ENCODE results near the gene ITPR3. TPM values are rescaled to one million over a fixed set of nuclear protein-coding genes. Genes with fewer than 3 reads are reported as not detected.

The ITPR3 gene
- polyA plus RNA-seq, 12 donors, result 5.0 to 30.4 (median 7.5) TPM; not detected in 1

DNA sequence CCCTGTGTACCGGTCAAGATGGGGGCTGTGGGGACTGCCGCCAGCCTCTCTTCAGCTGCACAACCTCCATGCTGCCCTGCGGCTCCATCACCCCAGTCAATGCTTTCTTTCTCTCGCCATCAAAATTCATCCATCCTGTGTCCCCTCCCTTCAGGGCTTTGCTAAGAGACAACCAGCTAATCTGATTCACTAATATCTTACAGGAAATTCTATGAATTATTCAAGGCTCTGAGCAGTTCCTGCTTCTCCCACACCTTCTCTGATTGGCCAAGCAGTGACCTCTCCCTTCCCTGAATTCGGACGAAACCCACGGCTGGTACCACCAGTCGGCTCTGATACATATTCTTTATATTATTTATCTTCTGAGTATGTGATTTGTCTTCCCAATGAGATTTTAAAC, 13.8 kb downstream of the ITPR3 start:
- DNase-seq, result no peak

DNA sequence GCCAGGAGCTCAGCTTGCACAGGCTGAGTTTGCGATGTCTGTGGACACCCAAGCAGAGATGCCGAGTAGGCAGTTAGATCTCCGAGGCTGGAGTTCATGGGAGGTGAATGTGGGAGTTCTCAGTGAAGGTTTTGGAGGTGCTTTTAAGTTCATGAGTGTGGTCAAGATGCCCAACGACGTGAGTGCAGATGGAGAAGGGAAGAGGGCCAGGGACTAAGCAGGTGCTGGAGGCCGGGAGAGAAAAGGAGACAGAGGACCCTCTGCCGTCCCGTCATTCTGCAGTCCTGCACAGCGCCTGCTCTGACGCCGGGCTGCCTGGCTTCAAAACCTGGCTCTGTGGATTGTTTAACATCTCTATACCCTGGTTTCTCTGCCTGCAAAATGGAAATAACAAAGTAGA, 15.5 kb downstream of the ITPR3 start:
- DNase-seq, result no peak

DNA sequence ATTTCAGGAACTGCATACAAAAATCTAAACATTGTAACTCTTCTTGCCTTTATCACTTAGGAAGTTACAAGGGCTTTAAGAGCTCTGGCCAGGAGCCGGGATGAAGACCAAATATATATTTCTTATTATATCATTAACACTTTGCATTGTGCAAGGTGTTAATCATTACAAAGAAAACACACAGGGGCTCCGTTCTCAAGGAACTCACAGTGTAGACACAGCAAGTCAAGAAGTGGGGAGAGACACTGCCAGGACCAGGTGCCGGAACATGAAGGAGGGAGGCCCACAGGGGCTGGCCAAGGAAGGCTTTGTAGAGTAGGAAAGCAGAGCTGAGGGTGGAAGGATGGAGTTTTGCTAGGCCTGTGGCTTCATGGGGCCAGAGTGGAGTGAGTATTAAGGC, 17.4 kb downstream of the ITPR3 start:
- no peak for DNase-seq

DNA sequence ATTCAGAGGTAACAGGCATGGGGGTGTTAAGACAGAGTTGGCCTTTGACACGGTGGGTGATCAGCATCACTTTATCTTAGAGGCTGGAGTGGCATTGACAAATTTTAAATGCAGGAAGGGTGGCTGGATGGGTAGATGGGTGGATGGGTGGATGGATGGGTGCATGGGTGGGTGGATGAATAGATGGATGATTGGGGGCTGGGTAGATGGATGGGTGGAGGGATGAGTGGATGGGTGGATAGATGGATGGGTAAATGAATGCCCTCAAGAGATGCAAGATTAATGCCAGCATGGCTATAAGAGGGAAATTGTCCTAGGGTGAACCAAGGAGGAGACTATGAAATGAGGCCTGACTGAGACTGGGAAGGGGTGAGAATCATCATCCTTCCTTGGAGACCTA, 18.4 kb downstream of the ITPR3 start:
- DNase-seq, result no peak

DNA sequence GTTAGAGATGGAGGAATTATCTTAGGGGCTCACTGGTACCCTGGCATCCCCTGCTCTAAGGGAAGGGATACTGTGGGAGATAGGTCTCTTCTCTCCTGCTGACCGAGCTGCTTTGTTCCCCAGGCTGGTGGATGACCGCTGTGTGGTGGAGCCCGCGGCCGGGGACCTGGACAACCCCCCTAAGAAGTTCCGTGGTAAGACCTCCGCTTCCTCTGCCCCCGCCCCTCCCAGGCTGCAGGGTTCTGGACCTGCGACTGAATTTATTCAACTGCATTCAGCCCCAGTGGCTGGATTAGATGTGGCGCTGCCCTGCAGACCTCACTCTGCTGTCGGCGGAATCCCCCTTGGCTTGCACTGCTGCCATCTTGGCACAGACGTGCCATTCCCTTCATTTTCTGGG, 19.2 kb downstream of the ITPR3 start:
- DNase-seq, result no peak

DNA sequence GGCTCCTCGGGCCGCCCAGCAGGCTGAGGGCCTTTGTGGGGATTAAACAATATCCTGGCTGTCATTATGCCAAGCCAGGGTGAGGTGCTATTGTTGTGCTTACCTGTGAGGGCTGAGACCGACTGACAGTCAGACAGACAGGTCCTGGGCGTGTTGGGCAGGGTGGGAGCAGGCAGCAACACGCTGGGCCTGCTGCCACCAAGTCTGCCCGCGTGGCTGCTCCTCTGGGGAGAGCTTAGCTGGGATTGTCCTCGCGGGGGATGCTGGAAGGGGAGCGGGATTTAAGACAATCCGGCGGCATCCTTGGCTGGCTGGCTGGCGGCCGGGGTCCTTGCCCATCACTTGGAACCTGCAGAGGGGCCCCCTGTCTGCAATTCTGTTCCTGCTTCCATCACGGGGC, 20.0 kb downstream of the ITPR3 start:
- no peak for DNase-seq

DNA sequence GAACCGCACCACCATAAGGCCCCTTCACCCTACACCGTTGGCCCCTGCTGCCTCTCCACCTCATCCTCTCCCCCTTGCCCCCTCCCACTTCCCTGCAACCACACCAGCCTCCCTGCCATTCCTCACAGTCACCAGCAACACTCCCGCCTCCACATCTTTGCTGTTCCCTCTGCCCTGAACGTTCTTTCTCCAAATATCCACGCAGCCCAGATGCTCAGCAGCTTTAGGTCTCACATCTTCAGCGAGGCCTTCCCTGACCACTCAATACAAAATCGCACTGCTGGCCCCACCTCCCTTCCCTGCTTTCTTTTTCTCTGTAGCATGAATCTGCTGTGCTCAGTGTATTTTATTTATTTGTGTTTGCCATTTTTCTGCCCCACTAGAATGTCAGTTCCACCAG, 20.5 kb downstream of the ITPR3 start:
- no peak for DNase-seq

DNA sequence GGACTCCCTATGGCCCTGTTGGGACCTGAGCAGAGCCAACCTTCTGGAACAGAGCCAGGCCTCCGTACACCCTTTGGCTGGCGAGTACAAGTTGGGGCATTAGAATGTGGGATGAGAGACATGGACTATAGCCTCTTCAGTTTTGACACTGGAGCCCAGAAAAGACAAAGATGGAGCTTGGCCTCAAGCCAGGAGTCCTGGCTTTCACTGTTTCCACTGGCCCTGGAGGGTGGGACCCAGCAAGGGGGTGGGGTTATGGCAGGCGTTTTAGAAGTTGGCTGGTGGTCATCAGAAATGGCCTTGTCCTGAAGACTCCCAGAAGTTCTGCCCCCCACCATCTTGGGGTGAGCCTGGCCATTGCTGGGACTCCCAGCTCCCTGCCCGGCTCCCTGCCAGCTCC, 21.8 kb downstream of the ITPR3 start:
- DNase-seq, result peak; percentile 10

DNA sequence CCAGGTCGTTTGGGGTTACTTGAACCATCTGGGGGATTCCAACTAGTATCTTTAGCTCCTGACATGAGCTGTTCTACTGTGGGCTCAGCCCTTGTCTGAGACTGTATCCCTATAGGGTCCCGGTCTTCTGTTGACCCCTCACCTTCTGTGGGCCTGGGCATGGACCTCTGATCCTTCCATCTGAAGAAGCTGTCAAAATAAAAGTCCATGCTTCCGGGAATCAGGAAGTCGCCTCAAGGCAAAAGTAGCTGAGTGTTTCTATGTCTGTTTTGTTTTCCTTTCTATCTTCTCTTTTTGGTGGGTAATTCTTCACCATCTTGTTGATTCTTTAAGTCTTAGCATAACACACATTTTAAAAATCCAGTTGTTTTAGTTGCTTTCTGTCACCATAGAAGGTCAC, 30.3 kb downstream of the ITPR3 start:
- no peak for DNase-seq

DNA sequence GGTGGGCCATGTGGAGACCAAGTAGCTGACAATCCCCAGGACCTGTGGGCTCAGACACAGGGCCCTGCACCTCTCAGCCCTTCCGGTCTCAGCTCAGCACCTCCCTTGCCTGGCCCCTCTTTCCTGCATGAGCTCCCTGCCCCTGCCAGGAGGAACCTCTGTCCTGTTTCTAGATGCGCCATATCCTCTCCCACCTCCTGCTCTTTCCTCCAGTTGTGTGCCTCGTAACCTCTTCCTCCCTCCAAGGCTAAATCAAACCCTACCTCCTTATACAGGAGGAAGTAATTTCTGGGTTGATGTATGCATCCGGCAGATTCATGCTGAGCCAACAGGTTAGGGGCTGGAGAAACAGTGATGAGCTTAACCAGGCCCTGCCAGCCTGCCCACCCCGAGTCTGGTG, 30.9 kb downstream of the ITPR3 start:
- no peak for DNase-seq

DNA sequence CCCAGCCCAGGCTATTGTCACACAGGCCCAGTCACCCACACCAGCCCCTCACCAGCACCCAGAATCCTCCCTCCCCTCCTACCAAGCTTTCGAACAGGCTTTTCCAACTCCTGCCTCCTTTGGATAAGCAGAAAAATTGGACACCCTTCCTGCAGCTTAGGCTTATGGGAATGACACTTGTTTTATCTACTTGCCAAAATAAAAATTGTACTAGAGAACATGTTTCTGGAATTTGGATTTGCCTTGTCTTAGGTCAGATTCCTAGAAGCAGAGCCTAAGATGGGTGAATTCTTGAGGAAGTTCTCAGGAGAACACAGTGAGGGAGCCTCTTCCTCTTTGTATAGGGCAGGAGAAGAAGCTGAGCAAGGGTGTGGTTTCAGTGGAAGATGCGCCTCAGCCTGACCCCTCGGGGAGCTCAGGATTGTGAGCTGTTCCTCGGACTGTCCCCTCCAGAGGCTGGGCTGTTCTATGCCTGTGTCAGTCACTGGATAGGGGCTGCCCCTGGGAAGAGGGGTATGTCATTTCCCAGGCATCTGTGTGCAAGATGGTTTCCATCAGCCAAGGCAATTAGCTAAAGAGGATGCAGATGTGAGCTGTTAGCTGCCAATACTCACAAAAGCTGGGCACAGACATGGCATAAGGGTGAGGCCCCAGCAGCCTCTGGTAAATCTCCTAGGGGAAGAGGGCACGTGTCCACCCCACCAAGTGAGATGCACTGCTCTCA, 33.9 kb downstream of the ITPR3 start:
- peak; percentile 19 for DNase-seq

DNA sequence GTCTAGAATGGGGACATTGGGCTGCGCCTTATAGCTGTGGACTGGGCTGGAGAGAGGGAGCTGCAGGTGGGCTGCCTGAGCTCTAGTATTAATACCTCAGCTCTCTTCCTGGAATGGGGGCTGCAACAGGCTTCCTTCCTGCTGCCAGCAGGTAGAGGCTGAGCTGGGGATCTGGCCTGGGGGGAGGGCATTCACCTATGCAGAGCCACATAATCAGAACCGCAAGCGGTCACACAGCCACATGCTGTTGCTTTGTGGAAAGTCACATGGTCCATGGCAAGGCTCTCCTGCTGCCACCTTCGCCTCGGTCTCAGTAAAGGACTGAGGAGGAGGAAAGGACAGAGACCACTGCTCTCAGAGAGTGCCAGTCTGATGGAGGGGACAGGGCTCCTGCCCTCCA, 35.7 kb downstream of the ITPR3 start:
- no peak for DNase-seq

DNA sequence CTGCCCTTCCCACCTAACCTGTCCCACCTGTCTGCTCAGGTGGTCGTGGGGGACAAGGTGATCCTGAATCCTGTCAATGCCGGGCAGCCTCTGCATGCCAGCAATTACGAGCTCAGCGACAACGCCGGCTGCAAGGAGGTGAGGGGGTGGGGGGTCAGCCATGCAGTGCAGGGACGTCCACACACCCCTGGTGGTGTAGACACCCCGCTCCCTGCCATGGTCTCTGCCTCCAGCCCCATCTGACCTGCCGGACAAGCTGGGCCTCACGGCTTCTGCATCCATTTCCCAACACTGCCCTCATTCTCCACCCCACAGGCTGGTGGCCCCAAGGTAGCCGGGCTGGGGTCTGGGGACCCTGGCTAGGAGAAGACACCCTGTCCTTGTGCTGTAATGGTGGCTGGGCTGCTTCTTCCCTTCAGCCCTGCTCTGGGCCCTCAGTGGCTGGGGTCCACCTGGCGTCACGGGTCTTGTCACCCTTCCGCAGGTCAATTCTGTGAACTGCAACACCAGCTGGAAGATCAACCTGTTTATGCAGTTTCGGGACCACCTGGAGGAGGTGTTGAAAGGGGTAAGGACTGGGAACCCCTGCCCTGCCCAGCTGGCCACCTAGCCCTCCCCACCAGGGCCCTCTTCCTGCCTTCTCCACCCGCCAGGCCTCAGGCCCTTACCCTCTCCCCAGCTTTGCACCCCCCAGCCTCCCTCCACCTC, 38.0 kb downstream of the ITPR3 start:
- no peak for DNase-seq

DNA sequence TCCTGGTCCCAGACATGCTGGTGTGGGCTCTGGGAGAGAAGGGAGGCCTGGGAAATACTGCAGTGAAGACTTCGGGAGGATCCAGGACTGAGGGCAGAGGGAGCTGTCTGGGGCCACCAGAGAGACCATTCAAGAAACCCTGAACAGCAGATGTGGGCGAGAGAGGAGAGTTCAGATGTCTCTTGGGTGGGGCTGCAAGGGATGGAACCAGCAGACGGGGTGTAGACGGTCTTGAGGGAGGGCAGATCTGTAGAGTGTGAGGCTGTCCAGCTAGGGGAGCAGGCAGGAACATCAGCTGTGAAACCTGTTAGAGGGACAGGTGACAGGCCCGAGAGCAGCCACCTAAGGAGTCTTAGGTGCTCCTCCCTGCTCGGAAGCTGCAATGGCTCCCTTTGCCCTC, 38.9 kb downstream of the ITPR3 start:
- no peak for DNase-seq

DNA sequence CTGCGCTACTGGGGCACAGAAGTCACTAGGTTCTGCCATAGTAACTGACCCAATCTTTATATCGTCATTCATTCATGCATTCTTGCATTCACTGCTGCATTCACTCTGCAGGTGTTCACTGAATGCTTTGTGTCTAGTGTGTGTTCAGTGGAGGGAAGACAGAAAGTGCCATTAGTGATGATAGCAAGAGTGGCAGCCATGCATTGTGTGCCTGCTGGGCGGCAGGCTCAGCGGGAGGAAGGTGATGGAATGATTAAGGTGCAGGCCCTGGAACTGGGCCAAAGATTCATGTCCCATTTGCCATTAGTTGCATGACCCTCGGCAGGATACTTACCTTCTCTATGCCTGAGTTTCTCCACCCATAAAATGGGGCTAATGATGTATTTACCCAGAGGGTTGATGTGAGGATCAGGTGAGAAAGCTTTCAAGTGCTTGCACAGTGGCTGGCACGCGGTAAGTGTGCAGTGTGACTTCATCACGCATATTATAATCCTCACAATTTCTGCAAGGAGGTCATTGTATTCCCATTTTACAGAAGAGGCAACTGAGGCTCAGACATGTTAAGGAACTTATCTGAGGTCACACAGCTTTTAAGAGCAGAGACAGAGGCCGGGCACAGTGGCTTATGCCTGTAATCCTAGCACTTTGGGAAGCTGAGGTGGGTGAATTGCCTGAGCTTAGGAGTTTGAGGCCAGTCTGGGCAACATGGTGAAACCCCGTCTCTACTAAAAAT, 40.1 kb downstream of the ITPR3 start:
- DNase-seq, result no peak

DNA sequence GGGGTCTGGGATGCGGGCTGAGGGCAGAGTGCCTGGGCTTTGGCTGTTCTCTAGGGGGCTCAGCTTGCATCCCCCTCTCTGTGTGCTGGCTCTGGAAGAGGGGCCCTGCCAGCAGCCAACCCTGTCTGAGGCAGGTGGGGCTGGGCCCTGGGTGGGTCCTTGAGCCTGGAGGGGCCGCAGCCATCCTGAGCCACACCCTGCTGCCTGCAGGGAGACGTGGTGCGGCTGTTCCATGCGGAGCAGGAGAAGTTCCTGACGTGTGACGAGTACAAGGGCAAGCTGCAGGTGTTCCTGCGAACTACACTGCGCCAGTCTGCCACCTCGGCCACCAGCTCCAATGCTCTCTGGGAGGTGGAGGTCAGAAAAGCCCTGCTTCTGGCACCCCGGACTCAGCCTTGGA, 41.2 kb downstream of the ITPR3 start:
- no peak for DNase-seq

DNA sequence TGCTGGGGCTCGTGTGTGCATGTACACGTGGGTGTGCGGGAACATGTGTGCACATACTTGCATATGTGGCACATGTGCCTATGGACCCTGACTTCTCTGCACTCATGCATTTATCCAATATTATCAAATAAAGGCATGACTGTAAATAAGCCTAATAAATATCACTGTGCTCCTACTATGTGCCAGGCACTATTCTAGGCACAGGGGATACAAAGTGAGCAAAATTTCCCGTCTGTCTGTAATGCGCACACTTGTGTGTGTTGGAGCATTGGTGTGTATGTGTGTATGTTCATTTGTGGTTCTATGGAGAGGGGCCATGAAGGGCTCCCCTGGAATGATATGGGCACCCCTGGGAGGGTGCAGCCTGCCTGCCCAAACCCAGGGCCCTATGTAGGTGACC, 41.9 kb downstream of the ITPR3 start:
- no peak for DNase-seq

DNA sequence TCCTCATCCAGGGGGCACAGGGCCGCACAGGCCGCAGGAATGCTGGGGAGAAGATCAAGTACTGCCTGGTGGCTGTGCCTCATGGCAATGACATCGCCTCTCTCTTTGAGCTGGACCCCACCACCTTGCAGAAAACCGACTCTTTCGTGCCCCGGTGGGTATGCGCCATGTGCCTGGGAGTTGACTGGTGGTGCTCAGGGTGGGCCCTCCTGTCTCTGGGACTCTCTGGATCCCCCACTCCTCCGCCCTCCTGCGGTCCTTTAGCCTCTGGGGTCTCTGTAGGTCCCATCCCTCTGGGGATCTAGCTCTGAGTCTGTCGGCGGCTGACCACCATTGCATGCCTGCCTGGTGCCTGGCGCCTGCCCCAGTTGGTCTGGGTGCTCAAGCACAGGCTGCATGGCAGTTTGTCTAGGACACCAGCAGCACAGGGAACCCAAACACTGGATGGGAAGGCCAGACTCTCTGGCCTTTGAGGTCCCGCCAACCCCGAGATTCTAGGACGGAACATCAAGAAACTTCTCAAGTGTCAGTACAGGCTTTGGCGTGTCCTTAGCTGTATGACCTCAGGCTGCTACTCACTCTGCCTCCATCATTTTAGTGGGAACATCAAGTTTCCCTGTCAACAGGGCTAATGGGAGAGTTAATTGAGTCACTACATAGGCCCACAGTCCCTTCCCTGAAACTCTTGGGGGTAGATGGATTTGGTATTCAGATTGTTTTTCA, 42.8 kb downstream of the ITPR3 start:
- DNase-seq, result no peak

DNA sequence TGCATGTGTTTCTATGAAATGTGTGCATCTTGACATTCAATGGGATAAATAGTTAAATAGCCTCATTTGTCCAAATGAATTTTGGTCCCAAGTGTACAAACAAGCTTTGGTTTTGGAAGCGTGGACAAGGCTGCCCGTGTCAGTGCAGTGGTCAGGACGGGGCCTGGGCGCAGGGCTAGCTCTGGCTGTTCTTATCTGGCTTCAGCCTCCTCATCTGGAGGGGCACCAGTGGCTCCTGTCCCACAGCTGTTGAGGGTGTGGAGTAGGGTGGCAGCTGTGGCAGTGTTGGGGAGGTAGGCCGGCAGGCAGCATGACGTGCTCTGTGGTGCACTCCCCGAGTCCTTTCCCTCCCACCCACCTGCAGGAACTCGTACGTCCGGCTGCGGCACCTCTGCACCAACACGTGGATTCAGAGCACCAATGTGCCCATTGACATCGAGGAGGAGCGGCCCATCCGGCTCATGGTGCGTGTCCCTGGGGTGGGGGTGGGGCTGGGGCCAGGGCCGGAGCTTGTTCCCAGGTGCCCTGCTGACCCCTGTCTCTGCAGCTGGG, 43.5 kb downstream of the ITPR3 start:
- DNase-seq, result no peak

DNA sequence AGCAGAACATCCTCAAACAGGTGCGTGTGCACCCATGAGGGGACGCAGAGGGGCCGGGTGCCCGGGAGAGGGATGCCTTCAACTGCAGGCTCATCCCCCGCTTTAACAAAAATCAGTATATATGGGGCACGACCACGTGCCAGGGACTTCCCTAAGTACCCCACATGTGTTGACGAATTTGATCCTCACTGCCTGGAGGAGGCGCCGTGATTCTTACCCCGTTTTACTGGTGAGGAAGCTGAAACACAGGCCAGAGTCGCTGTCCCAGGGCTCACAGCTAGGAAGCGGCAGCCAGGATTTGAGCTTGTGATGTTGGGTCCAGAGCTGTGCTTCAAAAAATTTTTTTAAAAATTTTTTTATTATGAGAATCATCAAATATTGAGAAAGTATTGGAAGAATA, 44.8 kb downstream of the ITPR3 start:
- no peak for DNase-seq

DNA sequence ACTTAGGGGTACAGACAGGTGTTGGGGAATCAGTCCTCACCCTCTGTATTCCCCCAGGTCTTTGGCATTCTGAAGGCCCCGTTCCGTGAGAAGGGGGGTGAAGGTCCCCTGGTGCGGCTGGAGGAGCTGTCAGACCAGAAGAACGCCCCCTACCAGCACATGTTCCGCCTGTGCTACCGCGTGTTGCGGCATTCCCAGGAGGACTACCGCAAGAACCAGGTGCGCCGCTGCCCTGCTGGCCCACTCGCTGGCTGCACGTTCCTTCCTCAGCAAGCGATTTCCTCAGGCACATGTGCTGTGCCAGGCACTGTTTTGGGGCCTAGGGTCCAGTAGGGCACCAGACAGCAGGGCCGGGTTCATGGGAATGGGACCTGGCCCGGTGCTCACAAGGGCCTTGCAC, 46.0 kb downstream of the ITPR3 start:
- no peak for DNase-seq

DNA sequence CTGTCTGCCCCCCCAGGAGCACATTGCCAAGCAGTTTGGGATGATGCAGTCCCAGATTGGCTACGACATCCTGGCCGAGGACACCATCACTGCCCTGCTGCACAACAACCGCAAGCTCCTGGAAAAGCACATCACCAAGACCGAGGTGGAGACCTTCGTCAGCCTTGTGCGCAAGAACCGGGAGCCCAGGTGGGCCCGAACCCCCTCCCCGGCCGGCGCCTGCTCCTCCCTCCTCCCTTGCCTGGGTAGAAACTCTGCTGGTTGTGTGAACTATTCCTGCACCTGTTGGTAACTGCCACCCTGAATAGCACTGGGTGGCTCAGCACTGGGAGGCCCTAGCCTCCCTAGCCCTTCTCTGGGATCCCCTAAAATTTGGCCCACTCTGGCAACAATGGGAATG, 46.7 kb downstream of the ITPR3 start:
- DNase-seq, result no peak
